Esophagus muscularis mucosa (tissue), 4 donors: ENCODE data around the gene AFAP1L1. TPM values are rescaled to one million over a fixed set of nuclear protein-coding genes. Genes with fewer than 3 reads are reported as not detected.

Experiments used
- DNase-seq: peaks from one replicate; pipeline ENCODE4 v3.0.0-alpha.2; 2017; ENCODE audit errors: extremely low spot score
- H3K27ac ChIP-seq, 4 donors: fragments of 200-600 bp; sonication (generic); replicated peaks in 1 of 4; 1 replicate in 3 of 4; 2 replicates in 1 of 4; pipeline ENCODE4 v1.5.1; 2016 to 2019; ENCODE audit warnings: mild to moderate bottlenecking in 1 of 4
- H3K27me3 ChIP-seq, 4 donors: fragments of 200-600 bp; sonication (generic); one replicate each; pipeline versions ENCODE4 v1.5.1 to v1.6.0; 2016 to 2019
- H3K36me3 ChIP-seq, 4 donors: fragments of 200-600 bp; sonication (generic); one replicate each; pipeline ENCODE4 v1.5.1; 2016 to 2019
- H3K4me1 ChIP-seq, 4 donors: fragments of 200-600 bp; sonication (generic); one replicate each; pipeline ENCODE4 v1.5.1; 2016 to 2019
- H3K4me3 ChIP-seq, 4 donors: fragments of 200-600 bp; sonication (generic); 1 replicate in 2 of 4; 2 replicates in 2 of 4; pipeline ENCODE4 v1.5.1; 2016 to 2019; ENCODE audit warnings: mild to moderate bottlenecking in 4 of 4, moderate library complexity in 1 of 4
- H3K9me3 ChIP-seq, 4 donors: fragments of 200-600 bp; sonication (generic); 1 replicate in 3 of 4; 2 replicates in 1 of 4; pipeline ENCODE4 v1.5.1; 2016 to 2019
- CTCF ChIP-seq, 3 experiments: fragments of 200-600 bp in 2 of 3; fragments of 450-650 bp in 1 of 3; sonication (generic) in 2 of 3; IDR thresholded peaks; one replicate each; pipeline ENCODE4 v1.5.1; 2017 to 2019; ENCODE audit warnings: antibody characterized with exemption in 3 of 3, mild to moderate bottlenecking in 2 of 3, moderate library complexity in 1 of 3
- EP300 ChIP-seq: sonication (generic); formaldehyde crosslinking; IDR thresholded peaks from one replicate; pipeline ENCODE4 v1.6.1; 2017; ENCODE audit warnings: antibody characterized with exemption
- POLR2A ChIP-seq: fragments of 450-650 bp; IDR thresholded peaks from one replicate; pipeline ENCODE4 v1.6.1; 2017; ENCODE audit warnings: antibody characterized with exemption, moderate library complexity, mild to moderate bottlenecking, low read depth
- POLR2AphosphoS5 ChIP-seq, 2 donors: sonication (generic); formaldehyde crosslinking; IDR thresholded peaks; one replicate each; pipeline ENCODE4 v1.6.1; 2017; ENCODE audit warnings: antibody characterized with exemption in 2 of 2
- WGBS: methylation state at CpG from one replicate; pipeline ENCODE4 v1.1.5; 2018; 5-methylcytosine and 5-hydroxymethylcytosine counted together
- intact Hi-C: fragments of 100-400 bp; cut with DNase I; formaldehyde crosslinking; loops from one replicate; pipeline ENCODE4 v1.15.1; 2023
- total RNA-seq, 4 donors: library from RNA; depleted of rRNA; stranded (reverse); fragments of >200 nt; gene quantifications; one replicate each; pipeline versions ENCODE4 v1.1.0 to v1.2.1, GENCODE V29; 2016

The AFAP1L1 gene
- total RNA-seq, 4 donors from 2014 or later = 10.0 to 23.8 (median 16.6) TPM

- H3K4me1 ChIP-seq = peaks cover 29 to 44% (median 35%) of the 10 kb centered on the region in 4 donors
- H3K27me3 ChIP-seq = no peaks in the 10 kb centered on the region
- H3K4me3 ChIP-seq = no peak overlapping the region
- no peaks in the 10 kb centered on the region for H3K9me3 ChIP-seq
- H3K36me3 ChIP-seq = peaks cover 0 to 22% (median 2%) of the 10 kb centered on the region in 4 donors
- intact Hi-C loops = no loop called here
- TF ChIP-seq POLR2A (no peak), POLR2AphosphoS5 (IDR thresholded peaks at IDR 0.05) (no peak), CTCF (IDR thresholded peaks at IDR 0.05) (no peak), EP300 (no peak)
- H3K27ac ChIP-seq = peak overlapping the region in 3 of 4 donors; percentile 10 to 50 (median 21)
- no peak for DNase-seq
- WGBS = 89% methylated on average over 2 of the region's 2 CpGs
Observed at GRCh38 chr5:149227168-149227826, 44.4 kb upstream of the AFAP1L1 start.

GRCh38 chr5:149228618-149229297 lies 42.9 kb upstream of the AFAP1L1 start:
- Histone ChIP-seq H3K9me3 (no peaks in the 10 kb centered on the region), H3K4me1 (peaks cover 24 to 36% (median 31%) of the 10 kb centered on the region in 4 donors), H3K36me3 (peaks cover 8 to 30% (median 10%) of the 10 kb centered on the region in 4 donors), H3K4me3 (no peak overlapping the region), H3K27ac (peak overlapping the region; percentile 42 to 63 (median 48)), H3K27me3 (no peaks in the 10 kb centered on the region)
- intact Hi-C loops = loop anchor here (1.0 kb wide), 1 partner anchor 87 kb away; the partner anchor contains the start of gene ABLIM3
- no peak for DNase-seq
- 32% methylated on average over 5 of the region's 5 CpGs for WGBS
- TF ChIP-seq CTCF (IDR thresholded peaks at IDR 0.05) (peak; percentile 77 to 82 (median 78)), POLR2AphosphoS5 (IDR thresholded peaks at IDR 0.05) (peak; percentile 61 to 64), EP300 (no peak), POLR2A (no peak)

GRCh38 chr5:149229298-149229937 lies 42.2 kb upstream of the AFAP1L1 start:
- intact Hi-C loops = loop anchor here (1.0 kb wide), 1 partner anchor 88 kb away; the partner anchor contains the start of gene ABLIM3
- no peak for TF ChIP-seq POLR2A
- no peak for TF ChIP-seq POLR2AphosphoS5 (IDR thresholded peaks at IDR 0.05)
- no peak for TF ChIP-seq CTCF (IDR thresholded peaks at IDR 0.05)
- TF ChIP-seq EP300 = no peak
- WGBS = 33% methylated on average over 6 of the region's 6 CpGs
- DNase-seq = no peak
- peaks cover 14 to 37% (median 17%) of the 10 kb centered on the region in 4 donors for H3K36me3 ChIP-seq
- peaks cover 24 to 32% (median 26%) of the 10 kb centered on the region in 4 donors for H3K4me1 ChIP-seq
- peak overlapping the region; percentile 42 to 63 (median 48) for H3K27ac ChIP-seq
- H3K27me3 ChIP-seq = no peaks in the 10 kb centered on the region
- H3K9me3 ChIP-seq = no peaks in the 10 kb centered on the region
- no peak overlapping the region for H3K4me3 ChIP-seq

GRCh38 chr5:149235841-149236240 lies 35.8 kb upstream of the AFAP1L1 start:
- no peaks in the 10 kb centered on the region for H3K27me3 ChIP-seq
- TF ChIP-seq POLR2AphosphoS5 (IDR thresholded peaks at IDR 0.05) (no peak), EP300 (no peak), POLR2A (no peak), CTCF (IDR thresholded peaks at IDR 0.05) (no peak)
- no peak overlapping the region for H3K4me3 ChIP-seq
- intact Hi-C loops = no loop called here
- no peak overlapping the region for H3K27ac ChIP-seq
- H3K36me3 ChIP-seq = peaks cover 34 to 86% (median 56%) of the 10 kb centered on the region in 4 donors
- DNase-seq = no peak
- no peaks in the 10 kb centered on the region for H3K4me1 ChIP-seq
- H3K9me3 ChIP-seq = no peaks in the 10 kb centered on the region
